ENCODE data around the gene MVK.

DNA sequence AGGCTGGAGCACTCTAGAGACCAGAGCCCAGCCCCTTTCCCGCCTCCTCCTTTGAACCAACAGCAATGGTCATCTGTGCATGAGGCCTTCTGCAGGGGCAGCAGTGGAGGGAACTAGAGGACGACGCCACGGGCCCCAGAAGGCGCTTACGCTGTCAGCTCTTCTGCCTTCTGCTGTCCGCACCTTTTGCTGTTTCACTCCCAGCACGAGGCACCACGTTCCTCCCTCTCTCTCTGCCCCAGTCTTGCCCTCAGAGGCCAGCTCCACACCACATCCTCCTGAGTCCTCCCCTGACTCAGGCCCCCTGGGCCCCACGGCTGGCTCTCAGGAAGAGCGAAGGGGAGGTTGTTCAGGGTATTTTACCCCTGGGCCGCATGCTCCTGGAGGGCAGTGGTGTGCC, 15.8 kb upstream of the MVK start:
- TF ChIP-seq, protein P1, sequence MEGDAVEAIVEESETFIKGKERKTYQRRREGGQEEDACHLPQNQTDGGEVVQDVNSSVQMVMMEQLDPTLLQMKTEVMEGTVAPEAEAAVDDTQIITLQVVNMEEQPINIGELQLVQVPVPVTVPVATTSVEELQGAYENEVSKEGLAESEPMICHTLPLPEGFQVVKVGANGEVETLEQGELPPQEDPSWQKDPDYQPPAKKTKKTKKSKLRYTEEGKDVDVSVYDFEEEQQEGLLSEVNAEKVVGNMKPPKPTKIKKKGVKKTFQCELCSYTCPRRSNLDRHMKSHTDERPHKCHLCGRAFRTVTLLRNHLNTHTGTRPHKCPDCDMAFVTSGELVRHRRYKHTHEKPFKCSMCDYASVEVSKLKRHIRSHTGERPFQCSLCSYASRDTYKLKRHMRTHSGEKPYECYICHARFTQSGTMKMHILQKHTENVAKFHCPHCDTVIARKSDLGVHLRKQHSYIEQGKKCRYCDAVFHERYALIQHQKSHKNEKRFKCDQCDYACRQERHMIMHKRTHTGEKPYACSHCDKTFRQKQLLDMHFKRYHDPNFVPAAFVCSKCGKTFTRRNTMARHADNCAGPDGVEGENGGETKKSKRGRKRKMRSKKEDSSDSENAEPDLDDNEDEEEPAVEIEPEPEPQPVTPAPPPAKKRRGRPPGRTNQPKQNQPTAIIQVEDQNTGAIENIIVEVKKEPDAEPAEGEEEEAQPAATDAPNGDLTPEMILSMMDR (IDR thresholded peaks at IDR 0.05): no peak
- TF ChIP-seq POLR2A (IDR thresholded peaks at IDR 0.05) (no peak), EP300 (IDR thresholded peaks at IDR 0.05) (no peak)

Data from tibial nerve (tissue), 4 donors.